ENCODE results near the gene SLC25A51.

SLC25A51 gene

GRCh38 chr9:37920471-37921167, 16.7 kb upstream of the SLC25A51 start:
- no peak overlapping the region for H3K4me3 ChIP-seq (replicated peaks; ENCODE audit: low read depth, low read length)
- no peak for DNase-seq (ENCODE audit: low read depth)
- TF ChIP-seq, protein P1, sequence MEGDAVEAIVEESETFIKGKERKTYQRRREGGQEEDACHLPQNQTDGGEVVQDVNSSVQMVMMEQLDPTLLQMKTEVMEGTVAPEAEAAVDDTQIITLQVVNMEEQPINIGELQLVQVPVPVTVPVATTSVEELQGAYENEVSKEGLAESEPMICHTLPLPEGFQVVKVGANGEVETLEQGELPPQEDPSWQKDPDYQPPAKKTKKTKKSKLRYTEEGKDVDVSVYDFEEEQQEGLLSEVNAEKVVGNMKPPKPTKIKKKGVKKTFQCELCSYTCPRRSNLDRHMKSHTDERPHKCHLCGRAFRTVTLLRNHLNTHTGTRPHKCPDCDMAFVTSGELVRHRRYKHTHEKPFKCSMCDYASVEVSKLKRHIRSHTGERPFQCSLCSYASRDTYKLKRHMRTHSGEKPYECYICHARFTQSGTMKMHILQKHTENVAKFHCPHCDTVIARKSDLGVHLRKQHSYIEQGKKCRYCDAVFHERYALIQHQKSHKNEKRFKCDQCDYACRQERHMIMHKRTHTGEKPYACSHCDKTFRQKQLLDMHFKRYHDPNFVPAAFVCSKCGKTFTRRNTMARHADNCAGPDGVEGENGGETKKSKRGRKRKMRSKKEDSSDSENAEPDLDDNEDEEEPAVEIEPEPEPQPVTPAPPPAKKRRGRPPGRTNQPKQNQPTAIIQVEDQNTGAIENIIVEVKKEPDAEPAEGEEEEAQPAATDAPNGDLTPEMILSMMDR (IDR thresholded peaks at IDR 0.05; ENCODE audit: low read length, missing control alignments) = no peak

GRCh38 chr9:37919956-37920335, 16.0 kb upstream of the SLC25A51 start:
- DNase-seq (ENCODE audit: low read depth) = no peak
- TF ChIP-seq, protein P1 (IDR thresholded peaks at IDR 0.05; ENCODE audit: low read length, missing control alignments) = no peak

GRCh38 chr9:37919246-37919955, 15.5 kb upstream of the SLC25A51 start:
- TF ChIP-seq, protein P1 (IDR thresholded peaks at IDR 0.05; ENCODE audit: low read length, missing control alignments) = no peak
- no peak overlapping the region for H3K4me3 ChIP-seq (replicated peaks; ENCODE audit: low read depth, low read length)

More at GRCh38 chr9:37919956-37920335, 16.0 kb upstream of the SLC25A51 start:
- no peak overlapping the region for H3K4me3 ChIP-seq (replicated peaks; ENCODE audit: low read depth, low read length)

GRCh38 chr9:37918665-37919170, 14.8 kb upstream of the SLC25A51 start:
- TF ChIP-seq, protein P1 (IDR thresholded peaks at IDR 0.05; ENCODE audit: low read length, missing control alignments) = no peak
- no peak for DNase-seq (ENCODE audit: low read depth)
- H3K4me3 ChIP-seq (replicated peaks; ENCODE audit: low read depth, low read length) = no peak overlapping the region

More at GRCh38 chr9:37919246-37919955, 15.5 kb upstream of the SLC25A51 start:
- DNase-seq (ENCODE audit: low read depth) = no peak

DNA sequence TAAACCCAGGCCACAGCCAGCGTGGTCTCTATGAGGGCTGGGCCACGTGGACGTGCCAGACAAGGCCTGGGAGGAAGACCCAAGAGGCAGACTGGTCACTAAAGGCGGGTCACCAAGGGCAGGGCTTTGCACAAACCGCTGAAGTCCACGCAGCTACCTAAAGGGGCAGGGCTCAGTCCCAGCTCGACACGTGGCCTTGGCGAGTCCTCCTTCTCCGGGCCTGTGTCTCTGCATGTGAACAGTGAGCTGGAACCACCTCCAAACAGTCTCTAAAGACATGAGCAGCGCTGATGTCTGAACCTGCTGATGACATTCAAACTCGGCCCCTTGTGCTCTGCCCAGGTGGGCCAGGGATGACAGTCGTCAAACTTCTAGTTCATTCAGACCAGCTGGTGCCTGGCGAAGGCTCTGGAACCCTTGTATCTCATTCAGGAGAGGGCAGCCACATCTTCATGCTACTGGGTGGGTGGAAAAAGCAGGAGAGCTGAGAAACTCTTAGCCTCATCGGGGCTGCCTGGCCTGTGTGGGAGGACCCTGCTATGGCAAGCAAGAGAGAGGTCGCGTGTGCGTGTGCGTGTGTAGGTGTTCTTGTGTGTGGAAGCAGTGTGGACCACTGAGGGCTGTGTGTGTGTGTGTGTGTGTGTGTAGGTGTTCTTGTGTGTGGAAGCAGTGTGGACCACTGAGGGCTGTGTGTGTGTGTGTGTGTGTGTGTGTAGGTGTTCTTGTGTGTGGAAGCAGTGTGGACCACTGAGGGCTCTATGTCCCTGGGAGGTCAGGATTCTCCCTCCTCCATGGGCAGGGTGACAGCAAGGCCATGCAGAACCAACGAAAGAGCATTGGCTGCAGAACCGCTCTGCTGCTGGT, 14.1 kb upstream of the SLC25A51 start:
- DNase-seq (ENCODE audit: low read depth) = no peak
- TF ChIP-seq, protein P1 (IDR thresholded peaks at IDR 0.05; ENCODE audit: low read length, missing control alignments) = no peak

GRCh38 chr9:37917313-37917731, 13.4 kb upstream of the SLC25A51 start:
- DNase-seq (ENCODE audit: low read depth) = no peak
- TF ChIP-seq, protein P1 (IDR thresholded peaks at IDR 0.05; ENCODE audit: low read length, missing control alignments) = no peak
- no peak overlapping the region for H3K4me3 ChIP-seq (replicated peaks; ENCODE audit: low read depth, low read length)

More for the DNA sequence above, 14.1 kb upstream of the SLC25A51 start:
- no peak overlapping the region for H3K4me3 ChIP-seq (replicated peaks; ENCODE audit: low read depth, low read length)
